ELF-1 (cell line): ENCODE data around the gene CPLX3.

ENCODE experiments used
- DNase-seq: peaks from one replicate; pipeline ENCODE4 v3.0.0-alpha.2; 2016; ENCODE audit warnings: low read depth, low spot score

Gene CPLX3

DNA sequence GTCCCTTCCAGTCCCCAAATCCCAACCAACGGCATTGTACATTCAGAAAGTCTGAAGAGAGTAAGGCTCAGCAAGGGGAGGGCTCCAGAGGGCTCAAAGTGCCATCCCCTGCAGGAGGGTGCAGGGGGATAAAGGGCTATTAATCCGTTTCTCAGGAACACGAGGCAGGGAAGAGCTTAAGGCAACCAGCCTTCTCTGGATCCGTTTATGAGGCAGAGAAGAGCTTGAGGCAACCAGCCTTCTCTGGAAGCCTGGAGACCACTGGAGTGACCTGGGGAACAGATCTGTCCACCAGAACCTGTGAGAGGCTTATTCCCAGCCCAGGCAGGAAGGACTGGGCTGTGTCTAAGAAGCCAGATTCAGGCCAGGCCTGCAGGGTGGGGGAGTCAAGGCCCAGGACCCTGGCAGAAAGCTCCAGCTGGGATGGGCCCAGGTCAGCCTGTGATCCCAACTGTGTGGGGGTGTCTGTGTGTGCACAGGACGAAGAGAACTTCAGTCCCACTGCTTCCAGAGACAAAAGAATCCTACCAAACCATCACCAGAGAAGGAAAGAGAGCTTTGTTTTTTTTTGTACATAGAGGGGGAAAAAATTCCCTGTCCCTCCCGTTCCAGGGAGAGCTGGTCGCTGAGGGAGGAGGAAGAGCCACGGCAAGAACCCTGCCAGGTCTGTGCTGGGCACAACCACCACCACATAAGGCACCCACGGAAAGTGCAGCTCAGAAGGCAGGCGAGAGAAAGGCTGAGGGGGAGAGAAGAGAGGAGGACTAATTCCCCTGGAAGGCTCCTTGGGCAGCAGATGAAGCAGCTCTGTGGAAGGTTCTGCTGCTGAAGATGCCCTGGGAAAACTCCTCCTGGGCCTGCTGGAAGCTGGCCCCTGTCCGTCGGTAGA lies 18.1 kb downstream of the CPLX3 start:
- no peak for DNase-seq

DNA sequence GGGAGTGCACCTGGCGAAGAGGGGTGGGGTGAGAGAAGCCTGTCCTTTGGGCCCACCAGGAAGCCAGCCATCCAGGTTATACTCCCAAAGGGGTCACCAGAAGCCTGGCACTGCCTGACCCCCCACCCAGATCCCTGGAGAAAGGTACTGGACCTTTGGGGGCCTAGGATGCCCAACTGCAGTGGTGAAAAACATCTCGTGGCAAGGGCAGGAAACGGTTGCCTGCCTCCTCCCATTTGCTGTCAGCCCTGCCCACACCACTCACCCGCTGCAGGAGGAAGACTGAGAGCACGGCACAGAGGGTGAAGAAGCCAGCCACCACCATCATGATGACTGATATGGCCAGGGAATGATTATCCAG lies 18.8 kb downstream of the CPLX3 start:
- no peak for DNase-seq

DNA sequence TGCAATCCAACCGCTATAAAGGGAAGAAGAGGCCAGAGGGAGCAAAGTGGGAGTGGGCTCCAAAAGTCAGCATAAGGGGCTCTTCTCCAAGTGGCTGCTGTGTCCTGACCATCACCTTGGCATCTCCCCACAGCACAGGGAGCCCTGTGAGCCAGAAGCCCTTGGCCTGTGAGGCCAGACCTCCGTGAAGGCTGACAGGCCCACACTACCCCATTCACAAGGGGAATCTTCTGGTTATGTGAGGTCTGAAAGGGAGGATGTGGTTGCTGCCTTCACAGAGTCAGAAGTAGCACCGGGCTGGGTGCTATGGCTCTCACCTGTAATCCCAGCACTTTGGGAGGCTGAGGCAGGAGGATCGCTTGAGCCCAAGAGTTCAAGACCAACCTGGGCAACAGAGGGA lies 19.2 kb downstream of the CPLX3 start:
- no peak for DNase-seq

DNA sequence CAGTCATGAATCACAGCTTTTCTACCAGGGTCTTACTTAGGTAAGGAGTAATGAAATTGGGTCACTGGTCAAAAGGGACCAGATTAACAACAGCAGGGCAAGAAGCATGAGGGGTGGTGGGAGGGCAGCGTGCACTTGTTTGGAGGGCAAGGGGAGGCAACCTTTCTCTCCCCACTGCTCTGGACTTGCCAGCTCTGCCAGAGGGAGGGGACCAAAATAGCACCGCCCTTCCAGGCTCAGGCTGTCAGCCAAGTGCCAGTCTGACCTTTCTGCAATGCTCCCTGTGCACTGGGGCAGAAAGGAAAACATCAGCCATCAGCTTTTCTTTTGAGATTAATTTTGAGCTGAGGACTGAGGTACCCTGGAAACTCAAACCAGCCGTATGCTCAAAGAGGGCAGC lies 21.0 kb downstream of the CPLX3 start:
- no peak for DNase-seq

DNA sequence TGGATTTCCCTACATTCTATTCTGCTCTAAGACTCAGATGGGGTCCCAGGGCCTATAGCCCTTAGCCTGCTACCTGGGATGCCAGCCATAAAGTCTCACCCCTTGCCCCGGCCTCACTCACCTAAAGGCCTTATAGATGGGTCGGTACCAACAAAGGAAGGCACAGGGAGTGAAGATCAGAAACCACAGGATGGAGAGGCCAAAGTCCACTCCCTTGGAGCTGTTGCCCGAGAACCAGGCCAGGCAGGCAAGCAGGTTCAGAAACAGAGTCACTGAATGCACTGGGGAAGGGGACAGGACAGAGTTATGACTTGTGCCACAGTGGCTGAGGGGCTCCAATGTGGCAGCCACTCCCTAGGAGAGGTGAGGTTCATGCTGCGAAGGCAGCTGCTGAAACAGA lies 24.0 kb downstream of the CPLX3 start:
- no peak for DNase-seq

DNA sequence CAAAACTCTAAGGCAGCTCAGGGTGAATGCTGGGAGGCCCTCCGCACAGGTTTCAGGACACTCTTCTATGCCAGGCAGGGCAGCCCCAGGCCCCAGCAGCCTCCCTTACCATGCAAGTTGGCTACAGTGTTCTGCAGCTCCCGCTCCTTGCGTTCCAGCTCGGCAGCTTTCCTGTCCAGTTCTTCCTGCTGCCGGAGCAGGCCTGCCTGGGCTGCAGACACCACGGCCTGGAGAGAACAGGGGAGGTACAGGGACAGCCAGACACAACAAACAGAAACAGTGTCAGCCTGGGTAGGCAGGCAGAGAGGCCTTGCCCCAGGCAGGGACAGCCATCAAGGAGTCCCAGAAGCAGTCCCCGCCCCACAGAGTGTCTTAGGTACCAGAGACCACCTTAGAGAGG lies 25.5 kb downstream of the CPLX3 start:
- DNase-seq, result peak; percentile 61

DNA sequence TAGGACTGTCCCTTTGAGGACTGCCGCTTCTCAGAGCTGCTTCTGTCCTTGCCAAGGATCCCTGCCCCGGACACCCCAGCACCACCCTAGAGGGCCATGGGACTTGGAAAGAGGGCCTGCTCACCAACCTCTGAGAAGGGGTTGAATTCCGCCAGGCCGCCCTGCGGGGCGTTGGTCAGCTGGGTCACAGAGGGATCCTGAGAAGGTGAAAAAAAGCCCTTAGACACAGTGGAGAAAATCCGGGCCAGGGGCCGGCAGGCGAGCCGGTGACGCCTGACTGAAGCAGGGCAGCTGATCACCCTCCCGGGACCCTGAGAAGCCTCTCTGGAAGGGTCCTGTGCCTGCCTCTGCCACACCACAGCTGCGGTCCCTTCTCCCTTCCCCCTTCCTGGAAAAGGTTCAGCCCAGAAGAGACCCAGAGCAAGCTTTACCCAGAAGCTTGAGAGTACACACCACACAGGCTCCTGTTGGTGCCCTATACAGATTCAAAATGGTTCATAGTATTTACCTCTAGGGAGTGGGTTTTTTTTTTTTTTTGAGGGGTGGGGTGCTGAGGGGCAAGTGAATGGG lies 28.1 kb downstream of the CPLX3 start:
- no peak for DNase-seq

DNA sequence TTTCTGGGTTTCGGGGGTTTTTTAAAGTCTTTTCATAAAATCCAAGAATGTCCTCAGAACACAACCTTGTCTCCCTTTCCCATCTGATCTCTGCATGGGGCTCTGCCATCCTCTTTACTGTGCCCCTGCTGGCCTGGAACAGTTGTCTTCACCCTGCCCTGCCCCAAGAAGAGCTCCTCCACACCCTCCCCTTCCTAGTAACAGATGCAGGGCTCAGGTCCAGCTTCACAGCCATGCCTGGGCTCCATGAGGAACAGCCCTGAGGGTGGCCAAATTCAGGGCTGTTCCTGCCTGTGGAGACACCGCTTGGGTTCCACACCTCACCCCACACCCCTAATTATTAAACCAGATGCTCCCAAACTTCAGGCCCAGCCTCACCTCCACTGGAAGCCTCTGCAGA lies 29.4 kb downstream of the CPLX3 start:
- no peak for DNase-seq

DNA sequence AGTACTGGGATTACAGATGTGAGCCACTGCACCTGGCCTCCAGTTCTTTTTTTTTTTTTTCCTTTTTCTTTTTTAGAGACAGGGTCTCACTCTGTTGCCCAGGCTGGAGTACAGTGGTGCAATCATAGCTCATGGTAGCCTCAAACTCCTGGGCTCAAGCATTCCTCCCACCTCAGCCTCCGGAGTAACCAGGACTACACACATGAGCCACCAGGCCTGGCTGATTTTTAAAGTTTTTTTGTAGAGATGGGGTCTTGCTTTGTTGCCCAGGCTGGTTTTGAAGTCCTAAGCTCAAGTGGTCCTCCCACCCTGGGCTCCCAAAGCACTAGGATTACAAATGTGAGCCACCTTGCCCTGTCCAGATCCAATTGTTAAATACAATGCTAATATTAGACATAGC lies 30.1 kb downstream of the CPLX3 start:
- no peak for DNase-seq

DNA sequence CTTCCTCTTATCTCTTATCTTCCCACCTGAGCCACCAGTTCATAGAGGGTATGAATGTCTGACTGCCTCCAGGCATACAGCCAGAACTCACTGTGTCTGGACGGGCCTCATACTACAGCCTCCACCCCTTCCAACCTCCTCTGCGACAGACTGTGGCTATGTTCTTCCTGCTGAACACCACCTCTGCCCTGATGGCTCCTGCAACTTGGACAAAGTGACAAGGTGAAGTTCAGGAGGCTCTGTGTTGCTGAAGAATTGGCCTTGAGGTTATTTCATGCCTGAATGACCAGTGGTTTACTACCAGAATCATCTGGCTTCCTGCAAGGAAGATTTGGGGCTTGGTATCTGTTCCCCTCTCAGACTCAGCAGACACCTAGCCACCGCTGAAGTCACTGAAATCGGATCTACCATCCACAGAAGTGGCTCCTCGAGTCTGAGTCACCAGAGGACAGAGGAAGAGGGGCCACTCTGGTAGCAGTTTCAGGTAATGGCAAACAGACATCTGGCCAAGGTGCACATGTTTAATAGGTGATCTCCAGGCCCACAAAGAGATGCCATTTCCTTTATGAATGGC lies 30.7 kb downstream of the CPLX3 start:
- no peak for DNase-seq

DNA sequence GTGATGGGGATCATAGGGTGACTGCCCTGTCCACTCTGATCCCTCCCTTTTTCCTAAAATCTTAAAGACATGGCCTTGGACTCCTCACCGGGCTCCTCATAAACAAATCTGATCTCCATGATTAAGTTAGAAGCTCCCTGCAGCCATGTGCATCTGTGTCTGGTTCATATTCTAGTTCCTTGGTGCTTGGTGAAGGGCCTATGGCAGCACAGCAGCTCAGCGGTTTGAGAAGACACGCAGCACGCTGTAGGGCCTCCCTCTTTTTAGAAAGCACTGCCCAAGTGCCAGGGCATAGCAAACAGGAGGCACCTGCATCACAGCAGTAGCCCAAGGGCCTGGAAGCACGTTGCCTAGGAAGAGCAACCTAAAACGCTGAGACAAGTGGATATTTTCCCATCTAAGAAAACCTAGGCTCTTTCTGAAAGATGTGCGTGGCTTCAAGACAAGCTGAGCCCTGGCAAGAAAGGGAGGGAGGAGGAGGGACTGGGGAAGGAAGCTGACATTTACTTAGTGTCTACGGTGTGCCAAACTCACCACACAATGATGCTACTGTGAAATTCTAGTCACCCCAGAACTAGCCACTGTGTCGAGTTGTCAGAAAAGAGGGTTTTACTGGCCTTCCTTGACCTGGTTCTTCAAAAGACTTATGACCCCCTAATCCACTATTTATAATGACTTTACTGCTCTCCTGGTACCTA lies 31.4 kb downstream of the CPLX3 start:
- DNase-seq, result no peak

DNA sequence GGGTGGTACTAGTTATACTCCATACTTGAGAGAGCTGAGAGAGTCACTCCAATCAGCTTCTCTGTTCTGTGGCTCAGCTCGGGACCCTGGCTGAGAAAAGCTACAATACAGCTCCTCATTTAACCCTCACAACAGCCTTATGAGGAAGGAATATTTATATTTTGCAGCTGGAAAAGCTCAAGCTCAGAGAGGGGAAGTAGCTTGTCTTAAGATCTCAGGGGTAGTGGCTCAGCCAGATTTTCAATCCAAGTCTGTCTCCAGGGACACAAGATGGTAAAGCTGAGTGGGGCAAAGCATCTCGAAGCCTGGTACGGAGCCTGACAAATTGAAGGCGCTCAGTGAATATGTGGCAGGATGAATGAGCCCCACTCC lies 31.9 kb downstream of the CPLX3 start:
- no peak for DNase-seq

DNA sequence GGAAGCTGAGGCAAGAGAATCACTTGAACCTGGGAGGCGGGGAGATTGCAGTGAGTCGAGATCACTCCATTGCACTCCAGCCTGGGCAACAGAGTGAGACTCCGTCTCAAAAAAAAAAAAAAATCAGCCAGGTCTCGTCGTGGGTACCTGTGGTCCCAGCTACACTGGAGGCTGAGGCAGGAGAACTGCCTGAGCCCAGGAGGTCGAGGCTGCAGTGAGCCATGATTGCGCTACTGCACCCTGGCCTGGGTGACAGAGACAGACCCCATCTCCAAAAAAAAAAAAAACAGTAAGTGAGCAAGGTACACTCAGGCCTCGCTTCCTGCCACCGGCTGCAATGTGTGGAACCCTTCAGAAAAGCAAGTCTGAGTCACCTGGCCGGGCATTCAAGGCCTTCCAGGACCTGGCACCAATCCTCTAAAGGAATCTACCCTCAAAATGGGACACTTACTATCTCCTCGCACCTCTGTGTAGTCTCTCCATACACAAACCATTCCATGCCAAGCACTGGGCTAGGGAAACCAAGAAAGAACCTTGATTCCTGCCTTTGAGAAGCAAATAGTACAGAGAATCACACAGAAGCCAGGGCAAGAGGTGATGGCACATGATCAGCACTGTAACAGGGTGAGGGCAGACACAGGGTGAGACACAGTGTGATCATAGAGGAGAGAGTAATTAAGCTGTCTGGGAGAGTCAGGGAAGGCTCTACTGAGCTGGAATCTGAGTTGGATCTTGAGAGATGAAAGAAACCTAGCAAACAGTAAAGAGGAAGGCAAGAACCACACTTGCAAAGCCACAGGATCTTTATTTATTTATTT lies 37.0 kb downstream of the CPLX3 start:
- no peak for DNase-seq

DNA sequence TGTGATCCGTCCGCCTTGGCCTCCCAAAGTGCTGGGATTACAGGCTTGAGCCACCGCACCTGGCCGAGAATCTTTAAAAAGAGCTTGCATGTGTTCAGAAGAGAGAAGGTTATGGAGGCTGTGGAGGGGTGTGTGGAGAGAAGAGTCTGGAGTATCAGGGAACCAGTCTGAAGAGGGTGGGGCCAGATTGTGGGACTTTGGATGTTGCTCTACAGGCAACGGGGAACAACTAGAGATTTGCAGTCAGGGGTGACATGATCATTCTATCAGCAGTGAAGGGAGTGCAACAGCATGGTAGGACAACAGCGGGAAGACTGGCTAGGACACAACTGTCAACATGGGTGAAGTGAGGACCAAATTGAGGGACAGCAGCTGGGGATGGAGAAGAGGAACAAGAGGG lies 37.9 kb downstream of the CPLX3 start:
- DNase-seq, result no peak

DNA sequence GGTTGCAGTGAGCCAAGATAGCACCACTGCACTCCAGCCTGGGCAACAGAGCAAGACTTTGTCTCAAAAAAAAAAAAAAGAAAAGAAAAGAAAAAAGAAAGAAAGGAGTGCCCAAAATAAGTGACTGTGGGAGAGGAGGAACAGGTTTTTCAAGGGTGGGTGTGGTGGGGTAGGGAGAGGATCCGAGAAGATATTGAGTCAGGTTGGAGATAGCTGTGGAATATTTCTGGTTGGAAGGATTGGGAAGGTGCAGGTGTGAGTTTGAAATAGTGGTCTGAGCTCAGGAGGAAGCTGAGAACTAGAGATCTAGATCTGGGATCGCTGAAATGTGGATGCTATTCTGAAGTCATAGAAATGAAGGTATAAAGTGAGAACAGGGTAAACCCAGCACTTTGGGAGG lies 38.9 kb downstream of the CPLX3 start:
- no peak for DNase-seq

DNA sequence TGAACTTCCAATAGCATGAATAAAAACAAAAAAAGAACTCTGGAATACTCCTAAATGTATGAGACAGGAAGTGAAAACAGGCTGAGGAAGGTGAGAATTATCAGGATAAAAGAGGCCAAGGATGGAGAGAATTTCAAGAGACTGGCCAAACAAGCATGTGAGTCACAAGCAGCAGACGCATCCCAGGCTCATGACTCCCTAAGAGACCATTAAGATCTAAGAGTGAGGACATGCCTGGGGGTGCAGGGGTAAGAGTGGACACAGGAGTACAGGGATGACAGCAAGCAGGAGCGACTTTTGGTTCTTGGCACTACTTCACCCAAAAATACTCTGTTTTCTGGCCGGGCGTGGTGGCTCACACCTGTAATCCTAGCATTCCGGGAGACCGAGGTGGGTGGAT lies 39.7 kb downstream of the CPLX3 start:
- no peak for DNase-seq

DNA sequence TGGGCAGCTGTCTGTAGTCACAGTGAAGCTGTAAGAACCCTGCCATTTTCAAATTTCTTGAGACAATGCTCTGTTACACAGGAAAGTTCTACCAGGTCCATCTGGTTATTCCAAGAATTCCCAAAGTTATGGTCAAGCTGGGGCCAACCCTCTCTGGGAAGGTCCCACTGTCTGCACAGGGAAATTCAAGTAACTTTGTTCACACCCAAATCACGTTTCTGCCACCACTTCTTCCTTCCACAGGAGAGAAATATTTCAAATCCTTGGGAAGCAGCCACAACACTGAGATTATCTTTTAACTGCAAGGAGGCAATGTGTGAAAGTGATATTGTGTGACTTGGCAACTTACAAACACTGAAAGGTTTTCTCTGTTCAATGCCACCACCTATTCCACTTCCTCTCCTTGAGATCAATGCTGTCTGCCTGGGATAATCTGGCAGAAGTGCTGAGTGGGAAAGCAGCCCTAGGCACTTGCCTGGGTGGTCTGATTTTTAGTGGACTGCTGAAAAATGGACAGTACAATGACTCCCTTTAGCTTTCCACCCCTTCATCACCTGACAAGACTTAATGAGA lies 41.1 kb downstream of the CPLX3 start:
- DNase-seq, result no peak

DNA sequence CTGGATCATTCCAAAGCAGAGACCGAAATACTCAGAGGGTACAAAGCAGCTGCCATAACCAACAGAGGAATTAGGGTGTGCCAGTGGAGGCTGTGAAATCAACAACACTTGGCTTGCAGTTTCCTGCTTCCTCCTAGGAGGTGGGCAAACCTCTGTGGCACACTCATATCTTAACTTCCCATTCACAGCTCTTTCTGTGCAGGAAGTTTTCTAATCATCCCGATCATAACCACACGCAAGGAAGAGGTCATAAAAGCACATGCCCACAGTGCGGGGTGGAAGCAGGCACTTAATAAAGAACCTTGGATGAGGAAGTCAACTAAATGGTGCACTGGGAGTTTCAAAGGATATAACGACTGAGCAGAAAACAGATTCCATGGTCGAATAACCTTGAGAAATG lies 41.6 kb downstream of the CPLX3 start:
- no peak for DNase-seq

DNA sequence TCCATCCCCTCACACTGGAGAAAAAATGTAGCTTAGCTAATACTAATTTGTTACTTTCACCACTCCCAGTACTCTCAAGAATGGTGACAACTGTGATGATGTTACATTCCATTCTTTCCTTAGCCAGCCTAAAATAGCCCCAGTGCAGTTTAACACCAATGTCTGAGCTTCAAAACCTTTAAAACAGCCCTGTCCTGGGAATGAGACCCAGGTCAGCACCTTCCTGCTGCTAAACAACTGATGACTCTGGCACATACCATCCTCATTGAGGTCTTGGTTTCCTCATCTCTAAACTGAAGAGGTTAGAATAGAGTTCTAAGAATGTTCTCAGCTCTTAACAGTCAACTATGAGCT lies 42.9 kb downstream of the CPLX3 start:
- DNase-seq, result no peak

DNA sequence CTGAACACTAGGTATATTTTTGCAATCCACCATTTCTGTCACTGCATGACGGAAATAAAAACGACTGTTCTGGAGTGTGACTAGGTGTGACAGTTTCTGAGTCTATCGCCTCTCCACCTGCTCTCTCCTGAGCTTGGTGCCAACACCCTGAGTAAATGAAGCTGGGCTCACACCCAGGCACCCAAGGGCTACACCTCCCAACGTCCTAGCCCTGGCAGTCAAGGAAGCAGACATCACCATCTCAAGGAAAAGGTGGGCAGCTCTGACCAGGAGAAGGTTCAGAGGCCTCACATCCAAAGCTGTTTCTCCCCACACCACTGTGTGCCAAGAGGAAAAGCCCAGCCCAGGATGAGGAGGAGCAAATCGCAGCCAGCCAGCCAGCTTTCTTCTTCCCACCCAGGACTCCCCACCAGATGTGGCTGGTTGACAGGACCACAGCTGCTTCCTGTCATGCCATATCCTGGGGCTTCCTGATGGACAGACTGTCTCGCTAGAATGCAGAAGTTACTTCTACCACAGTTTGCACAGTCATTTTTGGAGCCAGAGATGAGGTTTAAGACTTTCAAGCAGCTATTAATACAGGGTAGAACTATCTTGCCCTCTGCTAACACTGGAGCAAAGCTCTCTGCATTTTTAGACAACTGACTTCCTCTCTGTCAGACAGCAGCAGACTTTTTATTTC lies 43.4 kb downstream of the CPLX3 start:
- DNase-seq, result no peak
